GM19351 (cell line): ENCODE measurements around the gene E2F6.
"Not testable (repeated sequence)": the region's sequence is repeated elsewhere in the genome, so short reads cannot be mapped to it uniquely, and the experiment has no call there.

Experiments used
- ATAC-seq: cut with Tn5 transposase; IDR thresholded peaks from one replicate; pipeline ENCODE4 v1.9.1; 2021; ENCODE audit warnings: mild to moderate bottlenecking, moderate library complexity; ENCODE audit not compliant: unreplicated experiment

Gene E2F6

GRCh38 chr2:11416931-11417330 lies 49.0 kb downstream of the E2F6 start:
- no peak for ATAC-seq

GRCh38 chr2:11416186-11416585 lies 49.8 kb downstream of the E2F6 start:
- ATAC-seq, result no peak

- ATAC-seq, result no peak
These were observed 51.4 kb downstream of the E2F6 start for GRCh38 chr2:11414372-11415124.

GRCh38 chr2:11412449-11412810 lies 53.5 kb downstream of the E2F6 start:
- ATAC-seq, result no peak

- no peak for ATAC-seq
These were observed 54.1 kb downstream of the E2F6 start for GRCh38 chr2:11411768-11412448.

- no peak for ATAC-seq
These were observed 54.7 kb downstream of the E2F6 start for GRCh38 chr2:11411244-11411643.

- no peak for ATAC-seq
These were observed 55.9 kb downstream of the E2F6 start for GRCh38 chr2:11410101-11410500.

GRCh38 chr2:11409572-11409959 lies 56.4 kb downstream of the E2F6 start:
- ATAC-seq, result no peak

GRCh38 chr2:11408959-11409571 lies 56.9 kb downstream of the E2F6 start:
- no peak for ATAC-seq

- ATAC-seq, result no peak
These were observed 58.5 kb downstream of the E2F6 start for GRCh38 chr2:11407413-11407812.

GRCh38 chr2:11406958-11407381 lies 59.0 kb downstream of the E2F6 start:
- ATAC-seq, result no peak

GRCh38 chr2:11406267-11406957 lies 59.5 kb downstream of the E2F6 start:
- ATAC-seq, result no peak

- ATAC-seq, result no peak
These were observed 60.2 kb downstream of the E2F6 start for GRCh38 chr2:11405599-11406266.

GRCh38 chr2:11405074-11405406 lies 60.9 kb downstream of the E2F6 start:
- ATAC-seq, result not testable (repeated sequence)

GRCh38 chr2:11404376-11405073 lies 61.4 kb downstream of the E2F6 start:
- ATAC-seq, result no peak

GRCh38 chr2:11402436-11402835 lies 63.5 kb downstream of the E2F6 start:
- ATAC-seq, result no peak

- ATAC-seq, result no peak
These were observed 66.6 kb downstream of the E2F6 start for GRCh38 chr2:11399438-11399762.

GRCh38 chr2:11398750-11399437 lies 67.1 kb downstream of the E2F6 start:
- ATAC-seq, result no peak

GRCh38 chr2:11397513-11397912 lies 68.4 kb downstream of the E2F6 start:
- no peak for ATAC-seq
